Upper lobe of left lung (tissue), 4 donors: ENCODE results near the gene C1orf232.

ENCODE experiments used
- CTCF ChIP-seq, 6 experiments: fragments of 450-650 bp in 4 of 6; fragments of 200-600 bp in 2 of 6; sonication (generic) in 2 of 6; IDR thresholded peaks; one replicate each; pipeline ENCODE4 v1.5.1; 2016 to 2019; ENCODE audit warnings: antibody characterized with exemption in 6 of 6
- EP300 ChIP-seq, 4 donors: sonication (generic); formaldehyde crosslinking; IDR thresholded peaks; one replicate each; pipeline ENCODE4 v1.5.1; 2017; ENCODE audit warnings: antibody characterized with exemption in 4 of 4, control low read depth in 2 of 4
- POLR2A ChIP-seq, 4 donors: fragments of 450-650 bp; IDR thresholded peaks; one replicate each; pipeline ENCODE4 v1.5.1; 2016 to 2017; ENCODE audit warnings: antibody characterized with exemption in 4 of 4, mild to moderate bottlenecking in 2 of 4
- POLR2AphosphoS5 ChIP-seq, 2 donors: sonication (generic); formaldehyde crosslinking; IDR thresholded peaks; one replicate each; pipeline ENCODE4 v1.5.1; 2017; ENCODE audit warnings: antibody characterized with exemption in 2 of 2

DNA sequence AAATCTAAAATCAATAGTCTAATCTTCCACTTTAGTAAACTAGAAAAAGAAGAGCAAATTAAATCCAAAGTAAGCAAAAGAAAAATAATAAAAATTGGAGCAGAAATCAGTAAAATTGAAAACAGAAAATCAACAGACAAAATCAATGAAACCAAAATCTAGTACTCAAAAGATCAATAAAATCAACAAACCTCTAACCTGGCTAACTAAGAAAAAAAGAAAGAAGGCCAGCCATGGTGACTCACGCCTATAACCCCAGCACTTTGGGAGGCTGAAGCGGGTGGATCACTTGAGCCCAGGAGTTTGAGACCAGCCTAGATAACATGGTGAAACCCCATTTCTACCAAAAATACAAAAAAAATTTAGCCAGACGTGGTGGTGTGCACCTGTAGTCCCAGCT, 34.3 kb downstream of the C1orf232 start:
- TF ChIP-seq CTCF (IDR thresholded peaks at IDR 0.05) (no peak), EP300 (IDR thresholded peaks at IDR 0.05) (no peak), POLR2A (IDR thresholded peaks at IDR 0.05) (no peak), POLR2AphosphoS5 (IDR thresholded peaks at IDR 0.05) (no peak)
